Measurements from ENCODE around the gene UBXN1. TPM values are rescaled to one million over a fixed set of nuclear protein-coding genes. Genes with fewer than 3 reads are reported as not detected.
A peak's percentile ranks its signal among the peaks of the same experiment; 100 is the strongest.

Gene UBXN1
- total RNA-seq, 1 experiment from 2014 or later: 135 TPM

DNA sequence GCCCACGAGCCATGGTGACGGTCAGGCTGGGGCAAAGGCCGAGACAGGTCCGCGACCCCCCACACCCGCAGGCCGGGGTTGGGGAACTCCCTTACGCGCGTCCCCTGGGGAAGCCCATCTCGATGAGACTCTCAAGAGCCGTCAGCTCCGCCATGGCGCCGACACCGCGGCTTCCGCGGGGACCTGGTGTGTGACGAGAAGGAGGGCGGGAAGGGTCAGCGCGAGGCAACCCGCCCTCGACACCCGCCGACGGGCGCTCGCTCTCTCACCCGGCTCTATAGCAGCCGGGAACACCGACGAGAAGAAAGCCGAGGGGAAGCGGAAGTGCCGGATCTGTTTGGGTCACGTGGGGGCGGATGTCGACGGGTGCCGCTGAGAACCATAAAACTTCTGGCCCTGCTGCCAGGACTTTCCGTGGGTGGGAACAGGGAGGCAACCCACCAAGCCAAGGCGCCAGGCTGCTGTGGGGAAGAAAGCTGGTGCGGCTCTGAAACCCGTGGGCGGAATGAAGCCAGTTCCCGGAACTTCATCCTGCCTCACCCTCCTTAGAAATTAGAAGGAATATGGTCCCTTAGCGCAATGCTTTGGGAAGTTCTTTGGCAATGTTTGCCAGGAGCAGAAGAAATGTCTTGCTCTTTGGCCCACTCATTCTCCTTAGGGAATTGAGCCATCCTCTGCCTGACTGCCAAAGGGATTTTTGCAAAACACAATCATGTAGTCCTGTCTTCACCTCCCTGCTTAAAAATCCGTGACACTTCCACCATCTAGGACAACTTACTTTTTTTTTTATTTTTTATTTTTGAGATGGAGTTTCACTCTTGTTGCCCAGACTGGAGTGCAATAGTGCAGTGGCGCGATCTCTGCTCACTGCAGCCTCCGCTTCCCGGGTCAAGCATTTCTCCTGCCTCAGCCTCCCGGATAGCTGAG lies at the start of gene UBXN1 (continued):
- TF ChIP-seq SOX15 (CRISPR knock-in tag; IDR thresholded peaks at IDR 0.05): no peak
- no peak for TF ChIP-seq GTF2I (CRISPR knock-in tag; conservative IDR thresholded peaks at IDR 0.05)
- TF ChIP-seq, protein P1, sequence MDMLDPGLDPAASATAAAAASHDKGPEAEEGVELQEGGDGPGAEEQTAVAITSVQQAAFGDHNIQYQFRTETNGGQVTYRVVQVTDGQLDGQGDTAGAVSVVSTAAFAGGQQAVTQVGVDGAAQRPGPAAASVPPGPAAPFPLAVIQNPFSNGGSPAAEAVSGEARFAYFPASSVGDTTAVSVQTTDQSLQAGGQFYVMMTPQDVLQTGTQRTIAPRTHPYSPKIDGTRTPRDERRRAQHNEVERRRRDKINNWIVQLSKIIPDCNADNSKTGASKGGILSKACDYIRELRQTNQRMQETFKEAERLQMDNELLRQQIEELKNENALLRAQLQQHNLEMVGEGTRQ (CRISPR knock-in tag; IDR thresholded peaks at IDR 0.05): peak; percentile 99
- no peak for TF ChIP-seq ZNF671 (CRISPR knock-in tag; IDR thresholded peaks at IDR 0.05)
- 0 out of 2 replicates have a peak, but pooled peaks have one; percentile 48 for TF ChIP-seq SMAD3 (CRISPR knock-in tag; IDR thresholded peaks at IDR 0.05; ENCODE audit: borderline replicate concordance)
- TF ChIP-seq JAZF1 (CRISPR knock-in tag; IDR thresholded peaks at IDR 0.05): no peak
- TF ChIP-seq TEAD4 (CRISPR knock-in tag; IDR thresholded peaks at IDR 0.05): no peak
- TF ChIP-seq CREM (CRISPR knock-in tag; IDR thresholded peaks at IDR 0.05): 0 out of 2 replicates have a peak, but pooled peaks have one; percentile 39
- TF ChIP-seq, protein P2, sequence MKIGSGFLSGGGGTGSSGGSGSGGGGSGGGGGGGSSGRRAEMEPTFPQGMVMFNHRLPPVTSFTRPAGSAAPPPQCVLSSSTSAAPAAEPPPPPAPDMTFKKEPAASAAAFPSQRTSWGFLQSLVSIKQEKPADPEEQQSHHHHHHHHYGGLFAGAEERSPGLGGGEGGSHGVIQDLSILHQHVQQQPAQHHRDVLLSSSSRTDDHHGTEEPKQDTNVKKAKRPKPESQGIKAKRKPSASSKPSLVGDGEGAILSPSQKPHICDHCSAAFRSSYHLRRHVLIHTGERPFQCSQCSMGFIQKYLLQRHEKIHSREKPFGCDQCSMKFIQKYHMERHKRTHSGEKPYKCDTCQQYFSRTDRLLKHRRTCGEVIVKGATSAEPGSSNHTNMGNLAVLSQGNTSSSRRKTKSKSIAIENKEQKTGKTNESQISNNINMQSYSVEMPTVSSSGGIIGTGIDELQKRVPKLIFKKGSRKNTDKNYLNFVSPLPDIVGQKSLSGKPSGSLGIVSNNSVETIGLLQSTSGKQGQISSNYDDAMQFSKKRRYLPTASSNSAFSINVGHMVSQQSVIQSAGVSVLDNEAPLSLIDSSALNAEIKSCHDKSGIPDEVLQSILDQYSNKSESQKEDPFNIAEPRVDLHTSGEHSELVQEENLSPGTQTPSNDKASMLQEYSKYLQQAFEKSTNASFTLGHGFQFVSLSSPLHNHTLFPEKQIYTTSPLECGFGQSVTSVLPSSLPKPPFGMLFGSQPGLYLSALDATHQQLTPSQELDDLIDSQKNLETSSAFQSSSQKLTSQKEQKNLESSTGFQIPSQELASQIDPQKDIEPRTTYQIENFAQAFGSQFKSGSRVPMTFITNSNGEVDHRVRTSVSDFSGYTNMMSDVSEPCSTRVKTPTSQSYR (CRISPR knock-in tag; IDR thresholded peaks at IDR 0.05): no peak
- TF ChIP-seq ATF1 (CRISPR knock-in tag; IDR thresholded peaks at IDR 0.05): 0 out of 2 replicates have a peak, but pooled peaks have one; percentile 38
- TF ChIP-seq ZMAT4 (CRISPR knock-in tag; IDR thresholded peaks at IDR 0.05): no peak
- TF ChIP-seq ETV6 (CRISPR knock-in tag; IDR thresholded peaks at IDR 0.05): peak; percentile 64; the same call in 1 of the 2 replicates
- peak; percentile 58; the same call in 1 of the 2 replicates for TF ChIP-seq HMGXB4 (CRISPR knock-in tag; IDR thresholded peaks at IDR 0.05)
- no peak for TF ChIP-seq RORB (CRISPR knock-in tag; IDR thresholded peaks at IDR 0.05)
- no peak for TF ChIP-seq HMGA2 (CRISPR knock-in tag; IDR thresholded peaks at IDR 0.05)
- TF ChIP-seq ZNF512 (CRISPR knock-in tag; IDR thresholded peaks at IDR 0.05; ENCODE audit: borderline replicate concordance): no peak
- TF ChIP-seq ESRRA (CRISPR knock-in tag; IDR thresholded peaks at IDR 0.05; ENCODE audit: borderline replicate concordance): no peak
